Activated CD4-positive, alpha-beta T cell treated with anti-CD3 and anti-CD28 coated beads, Interleukin-2, amount 10 ng/mL, durations not matched to agents 7 days and 5 days (primary cell): Measurements from ENCODE around the gene ERVH48-1. TPM values are rescaled to one million over a fixed set of nuclear protein-coding genes. Genes with fewer than 3 reads are reported as not detected.
"Not testable (repeated sequence)": the region's sequence is repeated elsewhere in the genome, so short reads cannot be mapped to it uniquely, and the experiment has no call there.

Experiments
- CTCF ChIA-PET: fragments of 350-600 bp; sonication (Branson Sonifier 250); formaldehyde crosslinking; loops from one replicate; lab custom pipeline; 2021; ENCODE audit warnings: antibody characterized with exemption; lab: Charles Lee
- POLR2A ChIA-PET: fragments of 350-600 bp; sonication (Branson Sonifier 250); formaldehyde crosslinking; loops from one replicate; lab custom pipeline; 2021; ENCODE audit warnings: antibody characterized with exemption; lab: Charles Lee
- DNase-seq: peaks from one replicate; pipeline ENCODE4 v3.0.0-alpha.2; 2020
- H3K27ac Mint-ChIP-seq: one replicate; pipeline ENCODE4 v1.8.0; 2021; ENCODE audit warnings: mild to moderate bottlenecking, moderate library complexity, mixed read lengths
- H3K27me3 Mint-ChIP-seq: one replicate; pipeline ENCODE4 v1.8.0; 2021; ENCODE audit warnings: mixed read lengths
- H3K36me3 Mint-ChIP-seq: one replicate; pipeline ENCODE4 v1.8.0; 2021; ENCODE audit warnings: low read depth, mixed read lengths
- H3K4me1 Mint-ChIP-seq: one replicate; pipeline ENCODE4 v1.8.0; 2021; ENCODE audit warnings: mixed read lengths
- H3K4me3 Mint-ChIP-seq: one replicate; pipeline ENCODE4 v1.8.0; 2021; ENCODE audit warnings: mild to moderate bottlenecking, moderate library complexity, mixed read lengths
- H3K9me3 Mint-ChIP-seq: one replicate; pipeline ENCODE4 v1.8.0; 2021; ENCODE audit warnings: mixed read lengths
- total RNA-seq, 2 experiments: library from RNA; stranded (reverse); gene quantifications; one replicate each; pipeline ENCODE4 v1.2.3, GENCODE V29; 2021

The ERVH48-1 gene
- 1 to 10 TPM; 5.4 to 6.4 TPM for total RNA-seq

GRCh38 chr21:42925114-42925926 is at the start of gene ERVH48-1:
ERVH48-1 (minus strand) TSS chr21:42925630; CDS start chr21:42919006, 6,624 bp downstream.
- no peaks in the 10 kb centered on the region for H3K27me3 Mint-ChIP-seq
- no peaks in the 10 kb centered on the region for H3K9me3 Mint-ChIP-seq
- H3K4me3 Mint-ChIP-seq: peak within 1 kb of the TSS; percentile 68
- peaks cover 2% of the 10 kb centered on the region for H3K36me3 Mint-ChIP-seq
- DNase-seq: peak; percentile 51
- CTCF ChIA-PET: no interaction called here
- POLR2A ChIA-PET: no interaction called here
- peak within 1 kb of the TSS; percentile 90 for H3K27ac Mint-ChIP-seq
- H3K4me1 Mint-ChIP-seq: peaks cover 28% of the 10 kb centered on the region

- peak within 1 kb of the TSS; percentile 97 for H3K27ac Mint-ChIP-seq
- peaks cover 31% of the 10 kb centered on the region for H3K4me1 Mint-ChIP-seq
- peaks cover 2% of the 10 kb centered on the region for H3K9me3 Mint-ChIP-seq
- peak; percentile 99 for DNase-seq
- ChIA-PET POLR2A (interaction anchor here (1.0 kb wide), 1 partner anchor 9 kb away, joined by 3 read pairs; no protein-coding TSS in a partner anchor), CTCF (interaction anchor here (1.8 to 1.9 kb wide), 2 partner anchors 9 to 11 kb away, joined by 9 to 11 read pairs; no protein-coding TSS in a partner anchor)
- H3K27me3 Mint-ChIP-seq: no peaks in the 10 kb centered on the region
- H3K4me3 Mint-ChIP-seq: peak within 1 kb of the TSS; percentile 86
- H3K36me3 Mint-ChIP-seq: peaks cover 22% of the 10 kb centered on the region
Measured at GRCh38 chr21:42973991-42974831, 48.8 kb upstream of the ERVH48-1 start, which contains the start of gene PKNOX1. PKNOX1 (plus strand) TSS chr21:42974562; CDS start chr21:43004382, 29,820 bp downstream.

- H3K4me1 Mint-ChIP-seq: peaks cover 28% of the 10 kb centered on the region
- H3K27me3 Mint-ChIP-seq: no peaks in the 10 kb centered on the region
- ChIA-PET POLR2A (interaction anchor here (1.0 kb wide), 1 partner anchor 10 kb away, joined by 3 read pairs; no protein-coding TSS in a partner anchor), CTCF (interaction anchor here (1.8 to 1.9 kb wide), 2 partner anchors 10 kb away, joined by 9 to 11 read pairs; no protein-coding TSS in a partner anchor)
- H3K36me3 Mint-ChIP-seq: peaks cover 14% of the 10 kb centered on the region
- H3K9me3 Mint-ChIP-seq: peaks cover 2% of the 10 kb centered on the region
- DNase-seq: no peak
- H3K4me3 Mint-ChIP-seq: peak overlapping the region; percentile 69
- H3K27ac Mint-ChIP-seq: peak overlapping the region; percentile 95
Measured at GRCh38 chr21:42973309-42973990, 48.0 kb upstream of the ERVH48-1 start.

- ChIA-PET POLR2A (no interaction called here), CTCF (no interaction called here)
- no peak overlapping the region for H3K4me3 Mint-ChIP-seq
- peaks cover 21% of the 10 kb centered on the region for H3K4me1 Mint-ChIP-seq
- no peak for DNase-seq
- H3K27ac Mint-ChIP-seq: no peak overlapping the region
- no peaks in the 10 kb centered on the region for H3K9me3 Mint-ChIP-seq
- H3K36me3 Mint-ChIP-seq: peaks cover 5% of the 10 kb centered on the region
- H3K27me3 Mint-ChIP-seq: no peaks in the 10 kb centered on the region
Measured at GRCh38 chr21:42971897-42972275, 46.5 kb upstream of the ERVH48-1 start.

- H3K4me3 Mint-ChIP-seq: no peak overlapping the region
- no peak overlapping the region for H3K27ac Mint-ChIP-seq
- DNase-seq: no peak
- H3K36me3 Mint-ChIP-seq: no peaks in the 10 kb centered on the region
- CTCF ChIA-PET: no interaction called here
- H3K4me1 Mint-ChIP-seq: peaks cover 13% of the 10 kb centered on the region
- no peaks in the 10 kb centered on the region for H3K27me3 Mint-ChIP-seq
- H3K9me3 Mint-ChIP-seq: no peaks in the 10 kb centered on the region
- POLR2A ChIA-PET: no interaction called here
Measured at GRCh38 chr21:42970946-42971653, 45.7 kb upstream of the ERVH48-1 start.

- H3K36me3 Mint-ChIP-seq: no peaks in the 10 kb centered on the region
- CTCF ChIA-PET: no interaction called here
- peaks cover 8% of the 10 kb centered on the region for H3K4me1 Mint-ChIP-seq
- DNase-seq: no peak
- no peak overlapping the region for H3K27ac Mint-ChIP-seq
- POLR2A ChIA-PET: no interaction called here
- H3K9me3 Mint-ChIP-seq: no peaks in the 10 kb centered on the region
- H3K27me3 Mint-ChIP-seq: no peaks in the 10 kb centered on the region
- H3K4me3 Mint-ChIP-seq: no peak overlapping the region
Measured at GRCh38 chr21:42969193-42969600, 43.8 kb upstream of the ERVH48-1 start.

- H3K27me3 Mint-ChIP-seq, H3K4me1 Mint-ChIP-seq, H3K36me3 Mint-ChIP-seq, CTCF ChIA-PET, H3K9me3 Mint-ChIP-seq, H3K4me3 Mint-ChIP-seq, DNase-seq: not testable (repeated sequence)
- POLR2A ChIA-PET: interaction anchor here (0.7 kb wide), 1 partner anchor 408 kb away, joined by 4 read pairs; no protein-coding TSS in a partner anchor
- H3K27ac Mint-ChIP-seq: peak overlapping the region; percentile 9
Measured at GRCh38 chr21:42967616-42968015, 42.2 kb upstream of the ERVH48-1 start.

GRCh38 chr21:42965211-42965560 is 39.8 kb upstream of the ERVH48-1 start:
- no peaks in the 10 kb centered on the region for H3K4me1 Mint-ChIP-seq
- ChIA-PET POLR2A (no interaction called here), CTCF (no interaction called here)
- H3K9me3 Mint-ChIP-seq: no peaks in the 10 kb centered on the region
- H3K27me3 Mint-ChIP-seq: no peaks in the 10 kb centered on the region
- H3K27ac Mint-ChIP-seq: no peak overlapping the region
- H3K36me3 Mint-ChIP-seq: no peaks in the 10 kb centered on the region
- H3K4me3 Mint-ChIP-seq: no peak overlapping the region
- DNase-seq: no peak

GRCh38 chr21:42964546-42965210 is 39.2 kb upstream of the ERVH48-1 start:
- ChIA-PET CTCF (interaction anchor here (2.7 kb wide), 1 partner anchor 9 kb away, joined by 11 read pairs; the partner anchor contains the start of gene PKNOX1), POLR2A (no interaction called here)
- Mint-ChIP-seq H3K36me3 (no peaks in the 10 kb centered on the region), H3K4me1 (no peaks in the 10 kb centered on the region), H3K27ac (no peak overlapping the region), H3K9me3 (no peaks in the 10 kb centered on the region), H3K4me3 (no peak overlapping the region), H3K27me3 (no peaks in the 10 kb centered on the region)
- no peak for DNase-seq

- no peak overlapping the region for H3K27ac Mint-ChIP-seq
- no peaks in the 10 kb centered on the region for H3K9me3 Mint-ChIP-seq
- no peaks in the 10 kb centered on the region for H3K4me1 Mint-ChIP-seq
- no peaks in the 10 kb centered on the region for H3K36me3 Mint-ChIP-seq
- POLR2A ChIA-PET: no interaction called here
- CTCF ChIA-PET: interaction anchor here (2.7 kb wide), 1 partner anchor 10 kb away, joined by 11 read pairs; the partner anchor contains the start of gene PKNOX1
- no peak overlapping the region for H3K4me3 Mint-ChIP-seq
- no peak for DNase-seq
- H3K27me3 Mint-ChIP-seq: no peaks in the 10 kb centered on the region
Measured at GRCh38 chr21:42964086-42964485, 38.7 kb upstream of the ERVH48-1 start.

- ChIA-PET CTCF (interaction anchor here (1.1 to 2.7 kb wide), 2 partner anchors 11 to 839 kb away, joined by 3 to 11 read pairs; partner anchors contain the start of gene PKNOX1), POLR2A (no interaction called here)
- Mint-ChIP-seq H3K4me1 (no peaks in the 10 kb centered on the region), H3K9me3 (no peaks in the 10 kb centered on the region), H3K27me3 (no peaks in the 10 kb centered on the region), H3K36me3 (no peaks in the 10 kb centered on the region), H3K27ac (no peak overlapping the region), H3K4me3 (no peak overlapping the region)
- DNase-seq: no peak
Measured at GRCh38 chr21:42962380-42963007, 37.1 kb upstream of the ERVH48-1 start.
